H1 (cell line): Measurements from ENCODE around the gene ANKRD29.

Experiments used
- CBX5 ChIP-seq: fragments of 300-800, 300-1000 bp; sonication (generic); IDR thresholded peaks from 2 replicates; pipeline ENCODE4 v1.7.1; 2016; ENCODE audit warnings: antibody characterized with exemption, low read length, low read depth
- CHD2 ChIP-seq: IDR thresholded peaks from 2 replicates; pipeline ENCODE4 v1.6.1; 2012; ENCODE audit warnings: low read length, improper control_type of control experiment
- GABPA ChIP-seq: IDR thresholded peaks from 2 replicates; pipeline ENCODE4 v1.6.1; 2011; ENCODE audit warnings: mild to moderate bottlenecking, low read length, moderate library complexity, borderline replicate concordance; ENCODE audit not compliant: insufficient read depth
- POLR2A ChIP-seq, 2 experiments: IDR thresholded peaks; 1 replicate in 1 of 2; 2 replicates in 1 of 2; pipeline ENCODE4 v1.6.1; 2011; ENCODE audit warnings: low read depth in 2 of 2, low read length in 2 of 2, mild to moderate bottlenecking in 2 of 2; ENCODE audit errors: control extremely low read depth in 1 of 2
- SP4 ChIP-seq: IDR thresholded peaks from 2 replicates; pipeline ENCODE4 v1.6.1; 2012; ENCODE audit warnings: low read length, inconsistent platforms
- TAF1 ChIP-seq: IDR thresholded peaks from 2 replicates; pipeline ENCODE4 v1.6.1; 2011; ENCODE audit warnings: mild to moderate bottlenecking, low read depth, low read length
- TBP ChIP-seq: IDR thresholded peaks from 2 replicates; pipeline ENCODE4 v1.6.1; 2011; ENCODE audit warnings: low read depth, low read length, improper control_type of control experiment
- TF ChIP-seq, protein P1 (sequence below), 3 experiments: IDR thresholded peaks; 1 replicate in 2 of 3; 2 replicates in 1 of 3; pipeline versions ENCODE4 v1.5.1 to v1.6.1; 2011; ENCODE audit warnings: low read length in 3 of 3, mild to moderate bottlenecking in 3 of 3, inconsistent platforms in 2 of 3, low read depth in 1 of 3, moderate library complexity in 1 of 3; ENCODE audit not compliant: insufficient read depth in 1 of 3; ENCODE audit errors: control extremely low read depth in 1 of 3

DNA sequence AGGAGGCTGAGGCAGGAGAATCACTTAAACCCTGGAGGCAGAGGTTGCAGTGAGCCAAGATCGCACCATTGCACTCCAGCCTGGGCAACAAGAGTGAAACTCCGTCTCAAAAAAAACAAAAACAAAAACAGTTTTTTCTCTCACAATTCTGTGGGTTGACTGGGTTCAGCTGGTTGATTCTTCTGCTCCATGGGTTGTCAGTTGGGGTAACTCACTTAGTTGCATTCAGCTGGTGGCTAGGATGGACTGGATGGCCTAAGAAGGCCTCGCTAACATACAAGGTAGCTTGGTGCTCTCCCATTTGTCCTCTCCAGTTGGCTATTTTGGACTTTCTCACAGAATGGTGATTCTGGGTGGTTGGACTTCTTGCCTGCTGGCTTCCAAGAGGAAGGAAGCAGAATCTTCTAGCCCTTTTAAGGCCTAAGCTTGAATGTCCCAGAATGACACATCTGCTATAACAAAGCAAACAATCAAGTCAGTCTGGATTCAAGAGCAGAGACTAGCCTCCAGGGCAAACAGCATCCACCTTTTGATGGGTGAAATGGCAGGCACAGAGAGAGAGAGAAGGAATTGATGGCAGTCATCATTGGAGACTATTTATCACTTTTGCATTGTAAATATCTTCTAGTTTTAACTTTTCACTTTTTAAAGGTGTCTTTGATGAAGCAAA lies 44.4 kb upstream of the ANKRD29 start:
- no peak for TF ChIP-seq POLR2A (IDR thresholded peaks at IDR 0.05; ENCODE audit: control extremely low read depth in 1 of 2, low read depth in 2 of 2, low read length in 2 of 2)
- TF ChIP-seq, protein P1, sequence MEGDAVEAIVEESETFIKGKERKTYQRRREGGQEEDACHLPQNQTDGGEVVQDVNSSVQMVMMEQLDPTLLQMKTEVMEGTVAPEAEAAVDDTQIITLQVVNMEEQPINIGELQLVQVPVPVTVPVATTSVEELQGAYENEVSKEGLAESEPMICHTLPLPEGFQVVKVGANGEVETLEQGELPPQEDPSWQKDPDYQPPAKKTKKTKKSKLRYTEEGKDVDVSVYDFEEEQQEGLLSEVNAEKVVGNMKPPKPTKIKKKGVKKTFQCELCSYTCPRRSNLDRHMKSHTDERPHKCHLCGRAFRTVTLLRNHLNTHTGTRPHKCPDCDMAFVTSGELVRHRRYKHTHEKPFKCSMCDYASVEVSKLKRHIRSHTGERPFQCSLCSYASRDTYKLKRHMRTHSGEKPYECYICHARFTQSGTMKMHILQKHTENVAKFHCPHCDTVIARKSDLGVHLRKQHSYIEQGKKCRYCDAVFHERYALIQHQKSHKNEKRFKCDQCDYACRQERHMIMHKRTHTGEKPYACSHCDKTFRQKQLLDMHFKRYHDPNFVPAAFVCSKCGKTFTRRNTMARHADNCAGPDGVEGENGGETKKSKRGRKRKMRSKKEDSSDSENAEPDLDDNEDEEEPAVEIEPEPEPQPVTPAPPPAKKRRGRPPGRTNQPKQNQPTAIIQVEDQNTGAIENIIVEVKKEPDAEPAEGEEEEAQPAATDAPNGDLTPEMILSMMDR (IDR thresholded peaks at IDR 0.05; ENCODE audit: control extremely low read depth in 1 of 3, insufficient read depth in 1 of 3, low read depth in 1 of 3, low read length in 3 of 3): no peak
- TF ChIP-seq GABPA: no peak
- TF ChIP-seq TAF1: no peak
- no peak for TF ChIP-seq CBX5
- no peak for TF ChIP-seq CHD2
- TF ChIP-seq TBP: no peak
- TF ChIP-seq SP4: no peak
